HG02938 (cell line): ENCODE data around the gene NEMF.
"Not testable (repeated sequence)": the region's sequence is repeated elsewhere in the genome, so short reads cannot be mapped to it uniquely, and the experiment has no call there.

Experiments used
- ATAC-seq: cut with Tn5 transposase; IDR thresholded peaks from one replicate; pipeline ENCODE4 v1.9.1; 2021; ENCODE audit warnings: mild to moderate bottlenecking, moderate library complexity; ENCODE audit not compliant: unreplicated experiment

NEMF gene

GRCh38 chr14:49852301-49853157, at the start of gene NEMF:
TSS of gene NEMF (minus strand) at chr14:49852788. CDS start at chr14:49852753, 35 bp downstream.
- peak; percentile 70 for ATAC-seq

- ATAC-seq = no peak
These were observed 48.4 kb upstream of the NEMF start for GRCh38 chr14:49900973-49901372.

GRCh38 chr14:49898485-49898884, 45.9 kb upstream of the NEMF start:
- ATAC-seq = no peak

GRCh38 chr14:49897965-49898364, 45.4 kb upstream of the NEMF start:
- no peak for ATAC-seq

- ATAC-seq = no peak
These were observed 44.8 kb upstream of the NEMF start for GRCh38 chr14:49897414-49897813.

- ATAC-seq = no peak
These were observed 44.4 kb upstream of the NEMF start for GRCh38 chr14:49896966-49897365.

GRCh38 chr14:49896272-49896671, 43.7 kb upstream of the NEMF start:
- ATAC-seq = not testable (repeated sequence)

GRCh38 chr14:49895480-49895879, 42.9 kb upstream of the NEMF start:
- ATAC-seq = no peak

GRCh38 chr14:49894214-49895107, 41.9 kb upstream of the NEMF start:
- ATAC-seq = not testable (repeated sequence)

- ATAC-seq = peak; percentile 40
These were observed 41.0 kb upstream of the NEMF start for GRCh38 chr14:49893309-49894213.

- peak; percentile 83 for ATAC-seq
These were observed 40.2 kb upstream of the NEMF start, which contains the start of gene ARF6 for GRCh38 chr14:49892636-49893308. TSS of gene ARF6 (plus strand) at chr14:49893082. CDS start at chr14:49893737, 655 bp downstream.

GRCh38 chr14:49892301-49892635, 39.7 kb upstream of the NEMF start:
- ATAC-seq = no peak

- ATAC-seq = no peak
These were observed 35.7 kb upstream of the NEMF start for GRCh38 chr14:49888293-49888692.

- no peak for ATAC-seq
These were observed 33.9 kb upstream of the NEMF start for GRCh38 chr14:49886523-49886922.

GRCh38 chr14:49882826-49883694, 30.5 kb upstream of the NEMF start:
- ATAC-seq = no peak

- ATAC-seq = no peak
These were observed 28.9 kb upstream of the NEMF start for GRCh38 chr14:49881350-49882001.

GRCh38 chr14:49880267-49881064, 27.9 kb upstream of the NEMF start:
- no peak for ATAC-seq
